KMS-11 (cell line): Measurements from ENCODE around the gene NDST3.
A peak's percentile ranks its signal among the peaks of the same experiment; 100 is the strongest.

Experiments used
- H2AFZ ChIP-seq: fragments of 200-600 bp; sonication (generic); 2 replicates; pipeline ENCODE4 v1.6.1; 2016; ENCODE audit warnings: antibody characterized with exemption, mixed run types, low read depth
- H3K27ac ChIP-seq: fragments of 200-600 bp; sonication (generic); 2 replicates; pipeline ENCODE4 v1.6.1; 2016; ENCODE audit warnings: mild to moderate bottlenecking, mixed run types
- H3K27me3 ChIP-seq: fragments of 200-600 bp; sonication (generic); 2 replicates; pipeline ENCODE4 v1.6.1; 2017; ENCODE audit warnings: mild to moderate bottlenecking, low read depth, mixed run types, moderate library complexity; ENCODE audit not compliant: insufficient read depth
- H3K36me3 ChIP-seq: fragments of 200-600 bp; sonication (generic); 2 replicates; pipeline ENCODE4 v1.6.1; 2017; ENCODE audit warnings: mild to moderate bottlenecking, mixed run types; ENCODE audit not compliant: insufficient read depth
- H3K4me1 ChIP-seq: fragments of 200-600 bp; sonication (generic); 2 replicates; pipeline ENCODE4 v1.6.1; 2016; ENCODE audit warnings: mild to moderate bottlenecking, low read depth, mixed run types; ENCODE audit not compliant: poor library complexity, severe bottlenecking
- H3K4me2 ChIP-seq: fragments of 200-600 bp; sonication (generic); 2 replicates; pipeline ENCODE4 v1.7.0; 2016; ENCODE audit warnings: mild to moderate bottlenecking, mixed run types
- H3K4me3 ChIP-seq: fragments of 200-600 bp; sonication (generic); IDR thresholded peaks from 2 replicates; pipeline ENCODE4 v1.6.1; 2017; ENCODE audit warnings: low read depth, low read length, mixed read lengths; ENCODE audit not compliant: insufficient read depth
- H3K79me2 ChIP-seq: fragments of 200-600 bp; sonication (generic); 2 replicates; pipeline ENCODE4 v1.6.1; 2016; ENCODE audit warnings: low read depth, mixed run types; ENCODE audit not compliant: insufficient read depth
- H3K9ac ChIP-seq: fragments of 200-600 bp; sonication (generic); 2 replicates; pipeline ENCODE4 v1.6.1; 2016; ENCODE audit warnings: mild to moderate bottlenecking, mixed run types
- H4K20me1 ChIP-seq: fragments of 200-600 bp; sonication (generic); 2 replicates; pipeline ENCODE4 v1.6.1; 2016; ENCODE audit warnings: mild to moderate bottlenecking, mixed run types; ENCODE audit not compliant: insufficient read depth
- TF ChIP-seq, protein P1 (sequence below): fragments of 200-600 bp; sonication (generic); conservative IDR thresholded peaks from 2 replicates; pipeline ENCODE4 v1.6.1; 2017; ENCODE audit warnings: low read depth, mild to moderate bottlenecking, antibody characterized with exemption, low read length, moderate library complexity, mixed read lengths

Gene NDST3

GRCh38 chr4:118224243-118224829, 190.1 kb downstream of the NDST3 start:
- H3K9ac ChIP-seq, result no peak overlapping the region
- H2AFZ ChIP-seq, result no peak overlapping the region
- no peak overlapping the region for H3K4me2 ChIP-seq
- TF ChIP-seq, protein P1, sequence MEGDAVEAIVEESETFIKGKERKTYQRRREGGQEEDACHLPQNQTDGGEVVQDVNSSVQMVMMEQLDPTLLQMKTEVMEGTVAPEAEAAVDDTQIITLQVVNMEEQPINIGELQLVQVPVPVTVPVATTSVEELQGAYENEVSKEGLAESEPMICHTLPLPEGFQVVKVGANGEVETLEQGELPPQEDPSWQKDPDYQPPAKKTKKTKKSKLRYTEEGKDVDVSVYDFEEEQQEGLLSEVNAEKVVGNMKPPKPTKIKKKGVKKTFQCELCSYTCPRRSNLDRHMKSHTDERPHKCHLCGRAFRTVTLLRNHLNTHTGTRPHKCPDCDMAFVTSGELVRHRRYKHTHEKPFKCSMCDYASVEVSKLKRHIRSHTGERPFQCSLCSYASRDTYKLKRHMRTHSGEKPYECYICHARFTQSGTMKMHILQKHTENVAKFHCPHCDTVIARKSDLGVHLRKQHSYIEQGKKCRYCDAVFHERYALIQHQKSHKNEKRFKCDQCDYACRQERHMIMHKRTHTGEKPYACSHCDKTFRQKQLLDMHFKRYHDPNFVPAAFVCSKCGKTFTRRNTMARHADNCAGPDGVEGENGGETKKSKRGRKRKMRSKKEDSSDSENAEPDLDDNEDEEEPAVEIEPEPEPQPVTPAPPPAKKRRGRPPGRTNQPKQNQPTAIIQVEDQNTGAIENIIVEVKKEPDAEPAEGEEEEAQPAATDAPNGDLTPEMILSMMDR, result peak; percentile 91
- H4K20me1 ChIP-seq, result no peaks in the 10 kb centered on the region
- H3K36me3 ChIP-seq, result no peaks in the 10 kb centered on the region
- no peaks in the 10 kb centered on the region for H3K4me1 ChIP-seq
- no peaks in the 10 kb centered on the region for H3K79me2 ChIP-seq
- no peaks in the 10 kb centered on the region for H3K27me3 ChIP-seq
- no peak overlapping the region for H3K4me3 ChIP-seq
- no peak overlapping the region for H3K27ac ChIP-seq

- TF ChIP-seq, protein P1, result no peak
- no peak overlapping the region for H3K9ac ChIP-seq
- no peak overlapping the region for H3K4me3 ChIP-seq
- no peaks in the 10 kb centered on the region for H3K36me3 ChIP-seq
- no peak overlapping the region for H3K27ac ChIP-seq
- no peaks in the 10 kb centered on the region for H3K27me3 ChIP-seq
- no peak overlapping the region for H2AFZ ChIP-seq
- H3K79me2 ChIP-seq, result no peaks in the 10 kb centered on the region
- no peaks in the 10 kb centered on the region for H3K4me1 ChIP-seq
- H4K20me1 ChIP-seq, result no peaks in the 10 kb centered on the region
- H3K4me2 ChIP-seq, result no peak overlapping the region
Observed at GRCh38 chr4:118225511-118225910, 191.2 kb downstream of the NDST3 start.

DNA sequence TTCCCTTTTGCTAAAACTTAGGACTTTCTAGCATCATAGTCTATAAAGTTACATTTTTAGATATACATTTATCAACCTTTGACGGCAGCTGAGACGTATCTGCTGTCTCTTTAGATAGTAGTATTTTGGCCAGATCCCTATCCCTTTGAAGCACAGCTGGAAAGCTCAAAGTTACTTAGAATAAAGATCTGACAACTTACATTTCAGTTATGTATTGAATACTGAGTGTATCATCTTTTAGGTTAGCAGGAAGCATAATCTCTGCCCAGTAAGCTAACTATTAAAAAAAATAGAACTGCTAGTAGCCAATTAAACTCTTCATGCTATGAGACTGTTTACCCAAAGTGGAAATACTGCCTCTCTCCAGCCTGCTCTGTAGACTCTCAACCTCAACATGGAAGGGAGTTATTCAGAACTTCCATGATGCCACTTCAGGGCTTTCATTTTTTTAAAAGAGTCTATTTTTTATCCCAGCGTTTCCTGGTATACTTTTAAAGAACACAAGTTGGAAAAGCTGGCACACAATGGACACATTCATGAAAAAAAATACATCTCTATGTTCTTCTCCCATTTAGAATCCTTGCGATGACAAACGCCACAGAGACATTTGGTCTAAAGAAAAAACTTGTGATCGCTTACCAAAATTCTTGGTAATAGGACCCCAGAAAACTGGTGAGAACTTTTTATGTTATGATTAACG, 192.2 kb downstream of the NDST3 start:
- H3K79me2 ChIP-seq, result no peaks in the 10 kb centered on the region
- H3K27me3 ChIP-seq, result no peaks in the 10 kb centered on the region
- no peak overlapping the region for H3K4me3 ChIP-seq
- no peak overlapping the region for H3K27ac ChIP-seq
- H3K4me1 ChIP-seq, result no peaks in the 10 kb centered on the region
- no peaks in the 10 kb centered on the region for H3K36me3 ChIP-seq
- no peak overlapping the region for H3K4me2 ChIP-seq
- H2AFZ ChIP-seq, result no peak overlapping the region
- no peaks in the 10 kb centered on the region for H4K20me1 ChIP-seq
- no peak overlapping the region for H3K9ac ChIP-seq
- TF ChIP-seq, protein P1, result no peak

DNA sequence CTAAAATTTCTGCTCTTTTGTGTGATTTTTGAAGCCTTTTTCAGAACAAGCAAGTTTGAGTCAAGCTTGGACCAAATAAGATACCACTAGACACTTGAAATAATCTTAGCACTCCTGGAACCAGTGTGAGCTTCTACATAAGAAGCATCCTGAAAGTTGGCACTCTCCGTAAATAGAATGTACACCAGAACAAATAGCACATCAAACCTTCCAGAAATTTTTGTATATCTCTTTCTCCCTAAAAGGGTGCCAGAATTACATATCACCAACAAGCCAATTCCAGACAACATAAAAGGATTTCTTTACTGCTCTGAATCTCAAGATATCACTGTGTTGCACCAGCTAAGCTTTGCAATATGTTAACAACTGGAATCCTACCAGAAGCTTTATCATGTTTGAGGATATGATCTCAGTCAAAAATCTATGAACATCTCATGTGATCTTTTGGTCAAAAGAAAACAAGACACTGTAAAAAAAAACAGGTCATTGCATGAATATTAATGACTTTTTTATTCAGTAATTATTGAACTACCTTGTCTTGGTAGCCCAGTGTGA, 201.4 kb downstream of the NDST3 start:
- no peak overlapping the region for H3K4me3 ChIP-seq
- no peaks in the 10 kb centered on the region for H3K79me2 ChIP-seq
- no peak overlapping the region for H3K4me2 ChIP-seq
- no peaks in the 10 kb centered on the region for H3K27me3 ChIP-seq
- no peaks in the 10 kb centered on the region for H3K4me1 ChIP-seq
- H3K36me3 ChIP-seq, result no peaks in the 10 kb centered on the region
- no peaks in the 10 kb centered on the region for H4K20me1 ChIP-seq
- H2AFZ ChIP-seq, result no peak overlapping the region
- TF ChIP-seq, protein P1, result no peak
- no peak overlapping the region for H3K27ac ChIP-seq
- H3K9ac ChIP-seq, result no peak overlapping the region
